Stimulated activated CD4-positive, alpha-beta T cell treated with anti-CD3 and anti-CD28 coated beads, Interleukin-1b, Interleukin-23, amount 100 ng/mL, for 48 hours (primary cell): ENCODE data around the gene FBH1.
"Not testable (repeated sequence)": the region's sequence is repeated elsewhere in the genome, so short reads cannot be mapped to it uniquely, and the experiment has no call there.

ENCODE experiments used
- DNase-seq: peaks from one replicate; pipeline ENCODE4 v3.0.0-alpha.2; 2020

FBH1 gene

DNA sequence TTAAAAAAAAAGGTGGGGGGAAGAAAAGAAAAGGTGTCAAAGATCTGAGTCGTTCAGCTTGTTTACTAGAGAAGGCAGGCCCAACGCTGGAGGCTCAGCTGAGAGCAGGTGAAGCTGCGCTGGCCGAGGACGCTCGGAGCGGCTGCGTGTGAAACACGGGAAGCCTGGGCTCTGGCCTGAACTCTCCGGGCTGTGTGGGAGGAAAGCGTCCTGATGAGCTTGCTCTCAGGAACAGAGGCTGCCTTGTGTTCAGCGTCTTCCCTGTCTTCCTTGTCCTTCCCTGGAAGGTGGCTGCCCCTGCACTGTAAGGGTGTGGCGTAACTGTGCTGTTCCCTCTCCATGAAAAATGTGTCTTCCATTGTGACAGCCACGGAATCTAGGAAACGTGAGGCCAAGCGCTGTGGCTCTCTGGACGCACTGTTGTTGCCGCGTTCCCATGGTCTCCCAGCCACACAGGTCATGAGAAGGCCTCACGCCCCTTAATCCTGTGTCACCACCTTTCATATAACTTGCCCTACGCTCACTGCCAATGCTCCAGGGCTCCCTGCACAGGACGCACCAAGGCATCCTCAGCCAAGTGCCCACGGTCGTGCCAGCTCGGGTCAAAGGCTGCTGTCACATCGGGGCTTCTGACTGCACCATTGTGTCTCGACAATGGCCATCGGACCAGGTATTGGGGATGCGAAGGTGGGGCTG lies 71.5 kb downstream of the FBH1 start:
- DNase-seq = no peak

DNA sequence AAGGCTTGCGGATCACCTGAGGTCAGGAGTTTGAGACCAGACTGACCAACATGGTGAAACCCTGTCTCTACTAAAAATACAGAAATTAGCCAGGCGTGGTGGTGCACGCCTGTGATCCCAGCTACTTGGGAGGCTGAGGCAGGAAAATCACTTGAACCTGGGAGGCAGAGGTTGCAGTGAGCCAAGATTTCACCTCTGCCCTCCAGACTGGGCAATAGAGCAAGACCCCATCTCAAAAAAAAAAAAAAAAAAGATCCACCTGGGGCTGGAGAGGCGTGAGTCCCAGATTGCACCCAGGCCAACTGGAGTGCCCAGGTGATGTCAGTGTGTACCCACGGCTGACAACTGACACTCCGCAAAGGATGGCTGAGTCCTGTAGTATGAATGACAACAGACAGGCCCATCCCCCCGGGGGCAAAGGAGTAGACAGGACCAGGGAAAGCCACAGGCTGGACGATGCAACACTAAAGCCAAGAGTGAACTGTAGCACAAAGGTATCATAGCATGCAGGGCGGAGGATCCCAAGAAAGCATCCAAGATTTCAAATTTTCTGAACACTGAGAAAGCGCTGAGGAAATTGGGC lies 72.4 kb downstream of the FBH1 start:
- DNase-seq = not testable (repeated sequence)

DNA sequence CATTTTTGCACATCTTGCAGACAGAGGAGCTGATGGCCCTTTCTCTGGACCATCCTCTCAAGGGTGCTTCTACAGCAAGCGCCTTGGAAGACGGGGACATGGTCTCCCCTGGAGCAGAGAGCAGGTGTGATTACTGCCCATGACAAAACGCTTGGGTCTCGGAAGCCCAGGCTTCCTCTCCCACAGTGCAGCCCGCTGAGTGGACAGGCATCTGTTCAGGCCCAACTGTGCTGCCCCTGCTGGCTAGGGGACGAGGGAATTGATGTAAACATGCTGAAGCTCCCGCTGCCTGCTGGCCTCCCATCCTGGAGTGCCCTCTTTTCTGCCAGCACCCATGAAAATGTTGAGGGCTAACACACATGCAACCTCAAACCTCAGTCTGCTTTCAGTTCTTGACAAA lies 73.0 kb downstream of the FBH1 start:
- DNase-seq = no peak

DNA sequence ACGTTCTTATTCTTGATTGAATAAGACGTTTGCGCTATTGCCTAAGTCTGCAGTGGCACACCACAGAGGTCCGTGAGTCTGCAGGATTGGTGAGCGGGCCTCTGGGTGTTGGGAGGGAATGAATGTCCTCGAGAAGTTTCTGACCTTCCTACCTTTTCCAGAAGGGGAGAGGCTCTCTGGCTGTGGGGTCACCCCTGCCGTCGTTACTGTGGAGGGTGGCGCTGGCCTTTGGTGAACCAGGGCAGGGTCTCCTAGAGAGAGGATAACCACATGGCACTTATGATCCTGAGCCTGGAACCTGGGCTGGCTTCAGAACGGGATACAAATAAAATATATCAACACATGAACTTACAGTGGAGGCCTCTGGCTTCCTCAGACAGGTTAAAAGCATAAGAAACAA lies 73.5 kb downstream of the FBH1 start:
- DNase-seq = no peak

DNA sequence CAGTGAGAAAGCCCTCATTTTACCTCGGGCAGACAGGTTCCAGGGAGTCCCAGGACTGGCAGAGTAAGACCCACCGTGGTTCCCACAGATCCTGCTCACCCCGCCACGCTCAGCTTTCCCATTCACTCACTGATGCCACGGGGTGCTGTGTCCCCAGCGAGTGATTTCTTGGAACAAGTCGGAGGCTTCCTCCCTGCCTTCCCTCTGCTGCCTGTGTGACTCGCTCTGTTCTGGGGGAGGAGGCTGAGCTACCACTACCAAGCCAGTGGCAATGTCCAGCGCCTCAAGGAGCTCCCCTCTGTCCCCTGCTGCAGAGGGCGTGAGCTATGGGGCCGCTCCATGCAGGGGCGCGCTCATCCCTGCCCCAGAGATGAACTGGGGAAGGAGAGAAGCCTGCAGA lies 74.7 kb downstream of the FBH1 start:
- no peak for DNase-seq

DNA sequence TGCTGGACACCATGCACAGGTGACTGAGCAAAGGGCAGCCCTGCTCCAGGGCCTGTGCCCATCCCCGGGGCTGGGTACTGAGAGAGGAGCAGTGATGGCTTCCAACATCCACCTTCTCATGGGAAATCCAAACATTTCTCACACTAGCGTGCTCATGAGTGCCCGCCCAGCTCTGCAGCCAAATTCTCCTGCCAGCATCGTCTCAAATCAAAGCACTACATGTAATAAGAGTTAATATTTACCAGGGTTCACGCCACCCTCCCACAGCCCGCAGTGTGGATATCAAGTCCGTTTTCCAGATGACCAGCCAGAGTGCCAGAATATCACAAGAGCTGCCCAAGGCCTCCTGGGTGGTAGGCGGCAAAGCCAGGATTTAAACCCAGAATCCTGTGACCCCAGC lies 75.2 kb downstream of the FBH1 start:
- no peak for DNase-seq

DNA sequence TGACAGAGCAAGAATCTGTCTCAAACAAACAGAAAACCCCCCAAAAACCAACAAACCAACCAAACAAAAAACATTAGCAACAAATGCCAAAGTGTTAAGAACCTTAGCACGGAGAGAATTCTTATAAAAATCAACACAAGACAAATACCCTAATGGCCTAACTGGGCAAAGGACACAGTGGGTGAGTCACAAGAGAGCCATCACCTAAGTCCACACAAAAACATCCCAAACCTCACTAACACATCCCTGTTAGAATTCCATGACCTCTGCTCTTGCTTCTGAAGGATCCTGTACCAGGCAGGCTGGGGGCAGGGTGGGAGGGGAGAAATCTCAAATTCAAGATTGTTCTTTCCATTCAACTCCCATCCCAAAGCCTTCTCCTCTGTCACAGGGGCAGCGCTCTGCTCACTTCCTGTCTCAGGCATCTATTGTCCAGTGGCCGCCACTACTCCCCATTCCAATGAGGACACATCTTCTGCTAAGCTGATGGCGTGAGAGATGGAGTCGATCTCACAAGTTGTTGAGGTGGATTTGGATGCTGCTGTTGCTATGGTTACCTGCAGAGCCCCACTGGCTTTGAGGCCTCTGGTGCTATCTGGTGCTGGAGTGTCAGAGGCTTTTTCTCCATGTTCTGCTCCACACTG lies 78.1 kb downstream of the FBH1 start:
- DNase-seq = no peak

DNA sequence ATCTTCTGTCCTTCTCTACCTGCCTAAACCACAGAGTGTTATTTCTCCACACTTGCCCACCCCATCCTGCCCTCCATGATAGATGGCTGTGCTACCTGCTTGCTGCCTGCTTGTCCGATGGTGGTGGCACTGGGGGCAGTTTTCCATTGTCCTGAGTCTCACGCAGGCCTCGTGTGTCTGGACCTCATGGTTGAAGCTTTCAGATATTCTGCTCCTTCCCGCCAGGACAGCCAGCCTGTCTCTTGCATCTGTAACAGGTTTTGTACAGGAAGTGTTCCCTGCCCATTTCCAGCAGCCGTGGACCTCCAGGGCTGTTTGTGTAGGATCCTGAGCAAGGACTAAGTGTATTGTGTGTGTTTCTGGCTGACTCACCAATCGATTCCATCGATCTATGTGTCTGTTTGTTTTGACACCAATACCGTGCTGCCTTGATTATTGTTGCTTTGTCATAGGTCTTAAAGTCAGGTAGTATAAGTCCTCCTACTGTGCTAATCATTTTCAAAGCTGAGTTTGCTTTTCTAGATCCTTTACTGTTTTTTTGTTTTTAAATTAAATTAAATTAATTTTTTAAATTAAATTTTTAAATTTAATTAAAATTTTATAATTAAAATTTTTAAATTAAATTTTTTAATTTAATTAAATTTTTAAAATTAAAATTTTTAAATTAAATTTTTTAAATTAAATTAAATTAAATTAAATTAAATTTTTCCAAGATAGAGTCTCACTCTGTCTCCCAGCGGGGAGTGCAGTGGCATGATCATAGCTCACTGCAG lies 78.8 kb downstream of the FBH1 start:
- no peak for DNase-seq

DNA sequence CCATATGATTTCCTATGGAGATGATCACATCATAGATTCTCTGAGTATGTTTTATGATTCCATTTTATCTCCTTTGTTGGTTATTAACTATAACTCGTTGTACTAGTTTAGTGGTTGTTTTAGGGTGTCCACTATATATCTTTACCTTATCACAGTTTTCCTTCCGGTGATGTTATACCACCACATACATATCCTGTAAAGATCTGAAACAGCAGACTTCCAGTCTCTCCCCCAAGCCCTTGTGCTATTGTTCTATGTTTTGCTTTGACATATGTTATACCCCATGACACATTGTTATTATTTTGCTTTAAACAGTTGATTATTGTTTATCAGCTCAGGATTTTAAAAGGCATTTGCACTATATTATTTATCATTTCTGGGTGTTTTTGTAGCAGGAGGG lies 80.0 kb downstream of the FBH1 start:
- no peak for DNase-seq

DNA sequence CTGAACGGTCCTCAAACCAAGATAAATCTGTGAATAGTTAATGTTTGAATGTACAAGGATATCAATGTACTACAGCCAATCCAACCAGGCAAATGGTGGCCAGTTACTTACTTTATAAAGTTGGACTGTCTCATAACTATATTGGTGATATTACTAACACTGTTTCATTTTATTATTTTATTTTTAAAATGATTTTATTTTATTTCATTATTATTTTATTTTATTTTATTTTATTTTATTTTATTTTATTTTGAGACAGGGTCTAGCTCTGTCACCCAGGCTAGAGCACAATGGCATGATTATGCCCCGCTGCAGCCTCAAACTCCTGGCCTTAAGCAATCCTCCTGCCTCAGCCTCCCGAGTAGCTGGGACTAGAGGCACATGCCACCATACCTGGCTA lies 80.5 kb downstream of the FBH1 start:
- DNase-seq = no peak

DNA sequence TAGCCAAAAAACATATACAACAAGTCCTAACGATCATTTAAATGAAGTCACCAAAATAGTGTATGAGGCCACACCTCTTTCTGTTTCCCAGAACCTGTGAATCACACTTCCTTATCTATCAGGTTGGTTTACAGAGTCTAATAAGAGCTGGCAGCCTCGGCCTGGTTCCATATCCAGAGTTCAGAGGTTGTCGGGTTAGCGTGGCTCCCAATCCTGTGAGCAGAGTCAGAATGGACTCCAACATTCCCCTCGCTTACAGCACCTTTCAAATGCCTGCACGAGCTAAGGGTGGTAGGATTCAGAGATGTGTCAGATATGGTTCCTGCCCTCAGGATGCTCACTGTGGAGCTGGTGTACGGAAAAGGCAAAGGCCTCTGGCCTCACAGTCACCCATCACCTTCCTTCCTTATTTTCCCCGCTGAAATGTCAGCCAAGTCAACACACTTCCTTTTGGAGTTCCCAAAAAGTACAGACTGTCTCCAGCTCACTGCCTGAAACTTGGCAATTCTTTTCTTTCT lies 81.3 kb downstream of the FBH1 start:
- peak; percentile 22 for DNase-seq

DNA sequence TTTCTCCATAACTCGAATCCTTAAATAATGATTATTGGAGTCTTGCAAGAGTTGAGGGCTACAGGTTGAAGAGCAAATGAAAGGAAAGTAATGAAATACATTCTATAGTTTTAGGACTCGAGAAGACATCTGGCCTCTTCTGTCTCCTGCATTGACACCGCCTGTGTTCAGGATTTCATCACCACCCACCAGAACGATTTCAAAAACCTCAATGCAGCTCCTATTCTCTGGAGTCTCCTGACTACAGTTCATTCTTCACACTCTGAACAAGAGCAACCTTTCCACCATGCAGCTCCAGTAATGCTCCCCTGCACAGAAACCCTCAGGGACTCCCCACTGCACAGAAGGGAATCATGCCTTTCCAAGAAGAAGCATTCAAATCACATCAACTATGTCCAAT lies 81.8 kb downstream of the FBH1 start:
- DNase-seq = no peak

DNA sequence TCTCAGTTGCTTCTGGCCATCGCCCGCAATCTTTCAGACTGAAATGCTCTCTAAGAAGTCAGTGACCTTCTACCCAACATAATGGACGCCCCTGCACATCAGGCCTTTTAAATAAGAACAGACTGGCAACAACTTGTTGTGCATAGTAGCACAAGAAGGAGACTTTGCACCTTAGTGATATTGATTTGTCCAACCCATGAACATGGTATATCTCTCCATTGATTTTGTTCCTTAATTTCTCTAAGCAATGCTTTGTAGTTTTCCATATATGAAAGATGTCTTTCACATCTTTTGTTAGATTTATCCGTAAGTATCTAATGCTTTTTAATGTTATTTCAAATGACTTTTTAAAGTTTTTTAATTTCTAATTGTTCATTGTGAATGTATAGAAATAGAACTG lies 83.0 kb downstream of the FBH1 start:
- DNase-seq = no peak

DNA sequence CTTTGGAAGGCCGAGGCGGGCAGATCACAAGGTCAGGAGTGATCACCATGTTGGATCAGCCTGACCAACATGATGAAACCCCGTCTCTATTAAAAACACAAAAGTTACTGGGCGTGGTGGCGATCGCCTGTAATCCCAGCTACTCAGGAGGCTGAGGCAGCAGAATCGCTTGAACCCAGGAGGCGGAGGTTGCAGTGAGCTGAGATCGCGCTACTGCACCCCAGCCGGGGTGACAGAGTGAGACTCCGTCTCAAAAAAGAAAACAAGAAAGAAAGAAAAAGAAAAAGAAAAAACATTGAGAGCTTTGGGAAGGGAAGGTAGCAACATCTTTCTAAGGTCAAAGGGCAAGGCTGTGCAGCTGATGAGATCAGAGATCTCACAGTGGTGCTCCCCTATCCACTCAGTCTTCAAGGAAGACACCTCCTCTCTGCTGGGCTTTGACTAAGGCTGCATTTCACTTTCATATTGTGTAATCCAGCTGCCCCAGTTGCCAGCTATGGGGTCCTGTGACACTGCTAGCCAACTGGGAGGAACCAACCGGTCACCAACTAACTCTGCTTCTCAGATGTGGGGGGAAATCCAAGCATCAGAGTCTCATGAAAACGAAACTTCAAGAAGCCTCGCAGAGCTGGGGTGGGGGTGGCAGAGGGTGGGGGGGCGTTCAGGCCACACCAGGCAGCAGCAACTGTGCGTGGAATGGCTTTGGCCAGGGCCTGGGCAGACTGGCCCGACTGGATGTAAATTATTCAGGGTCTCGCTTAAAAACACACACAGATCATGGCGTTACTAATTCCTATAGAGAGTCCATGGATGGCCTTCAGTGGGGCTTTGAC lies 85.8 kb downstream of the FBH1 start:
- peak; percentile 80 for DNase-seq

DNA sequence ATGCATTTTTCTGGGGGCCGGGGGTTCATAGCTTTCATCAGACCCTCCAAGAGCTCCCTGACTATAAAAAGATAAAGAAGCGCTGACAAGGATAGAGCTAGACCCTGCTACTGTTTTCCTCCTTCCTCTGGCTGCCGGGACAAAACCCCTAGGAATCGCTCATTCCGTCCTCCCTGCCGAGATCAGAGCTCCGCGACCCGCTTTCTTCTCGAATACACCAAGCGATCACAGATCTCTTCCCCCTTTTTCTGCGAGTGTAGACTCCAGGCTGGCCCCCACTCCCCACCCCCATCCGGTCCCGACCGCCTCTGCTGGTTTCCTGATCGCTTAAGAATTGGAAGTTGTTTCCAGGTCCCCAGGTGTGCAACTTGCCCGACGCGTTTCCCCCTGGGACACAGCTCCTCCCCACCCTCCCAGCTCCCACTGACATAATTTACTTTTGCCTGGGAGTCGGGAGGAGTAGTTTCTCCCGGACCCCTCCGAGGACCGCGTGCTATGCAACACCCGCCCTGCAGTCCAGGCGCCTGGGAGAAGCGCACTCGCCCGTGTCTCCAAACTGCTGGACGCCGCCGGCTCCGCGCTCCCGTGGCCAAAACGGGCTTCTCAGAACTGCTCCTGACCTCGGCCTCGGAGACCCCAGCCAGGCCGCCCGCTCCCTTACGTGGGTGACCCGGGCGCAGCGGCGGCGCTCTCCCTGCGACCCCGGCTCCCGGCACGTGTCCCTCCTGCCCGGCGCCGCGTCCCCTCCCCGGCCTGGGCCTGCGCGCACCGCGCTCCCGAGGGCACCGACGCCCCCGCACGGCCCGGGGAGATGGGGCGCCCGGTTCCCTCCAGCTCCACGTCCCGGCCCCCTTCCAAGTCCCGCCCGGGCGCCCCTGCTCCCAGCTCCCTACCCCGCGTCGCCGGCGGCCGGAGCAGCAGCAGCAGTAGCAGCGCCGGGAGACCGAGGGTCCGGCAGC lies 86.7 kb downstream of the FBH1 start:
- DNase-seq = peak; percentile 48

DNA sequence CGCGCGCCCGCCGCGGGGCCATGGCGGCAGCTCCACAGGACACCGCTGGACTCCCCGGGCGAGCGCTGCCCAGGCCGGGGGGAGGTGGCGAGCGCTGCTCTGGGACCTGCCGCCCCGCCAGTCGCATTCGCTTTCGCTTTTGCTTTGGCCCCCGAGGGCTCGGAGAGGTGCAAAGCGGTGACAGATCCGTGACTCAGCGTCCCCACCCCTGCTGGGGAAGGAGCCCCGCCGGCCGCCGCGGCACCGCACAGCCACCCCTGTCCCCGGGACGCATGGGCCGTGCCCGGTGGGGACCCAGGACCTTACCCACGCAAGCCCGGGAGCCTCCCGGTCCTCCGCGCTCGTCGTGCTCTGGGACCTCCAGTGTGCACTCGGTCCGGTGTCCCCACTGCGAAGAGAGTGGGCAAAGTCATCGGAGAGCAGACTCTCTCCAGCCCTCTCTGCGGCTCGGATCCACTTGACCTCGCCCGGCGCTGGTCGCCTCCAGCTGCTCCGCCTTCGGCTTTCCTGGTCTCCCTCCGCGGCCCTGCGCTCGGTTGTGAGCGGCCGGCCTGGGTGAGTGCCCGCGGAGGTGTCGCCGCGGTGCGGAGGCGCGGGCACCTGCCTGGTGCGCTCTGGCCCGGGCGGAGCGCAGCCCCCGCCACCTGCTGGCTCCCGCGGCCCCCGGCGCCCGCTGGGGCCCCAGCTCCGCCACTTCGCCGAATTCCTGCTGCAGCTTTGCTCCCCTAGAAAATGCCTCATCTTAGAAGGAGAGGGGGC lies 87.6 kb downstream of the FBH1 start, which contains the start of gene IL15RA:
TSS of gene IL15RA (minus strand) at position 73 of the 759 bp plus-strand sequence. CDS start at position 22, 51 bp downstream.
- DNase-seq = peak; percentile 89

DNA sequence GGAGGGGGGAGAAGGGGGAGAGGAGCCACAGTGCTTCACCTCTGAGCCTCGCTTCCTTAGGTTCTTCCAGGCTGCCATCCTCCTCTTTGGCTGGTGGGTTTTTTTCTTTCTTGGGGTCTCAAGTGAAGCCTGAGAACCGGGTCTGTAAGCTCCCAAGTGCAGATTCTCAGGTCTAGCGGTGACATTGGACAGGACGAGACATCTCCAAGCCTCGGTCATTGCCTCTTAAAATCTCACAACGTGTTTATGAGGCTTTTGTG lies 88.1 kb downstream of the FBH1 start:
- DNase-seq = no peak

DNA sequence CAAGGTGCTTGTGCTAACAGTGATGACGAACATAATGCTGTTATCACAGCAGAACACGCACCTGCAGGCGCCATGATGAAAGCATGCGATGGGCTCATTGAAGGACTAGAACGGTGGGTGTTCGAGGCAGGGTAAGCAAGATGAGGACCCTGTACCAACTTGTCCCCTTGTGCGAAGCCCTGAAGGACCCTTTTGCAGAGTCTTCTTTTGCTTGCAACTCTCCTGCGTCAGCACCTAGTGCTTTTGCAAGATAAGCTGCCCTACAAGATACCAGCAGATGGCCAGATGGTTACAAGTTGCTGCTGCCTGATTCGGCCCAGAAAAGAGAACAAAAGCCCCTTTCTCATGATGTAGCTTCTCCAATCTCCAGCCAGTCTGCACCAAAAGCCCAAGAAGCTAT lies 91.5 kb downstream of the FBH1 start:
- no peak for DNase-seq

DNA sequence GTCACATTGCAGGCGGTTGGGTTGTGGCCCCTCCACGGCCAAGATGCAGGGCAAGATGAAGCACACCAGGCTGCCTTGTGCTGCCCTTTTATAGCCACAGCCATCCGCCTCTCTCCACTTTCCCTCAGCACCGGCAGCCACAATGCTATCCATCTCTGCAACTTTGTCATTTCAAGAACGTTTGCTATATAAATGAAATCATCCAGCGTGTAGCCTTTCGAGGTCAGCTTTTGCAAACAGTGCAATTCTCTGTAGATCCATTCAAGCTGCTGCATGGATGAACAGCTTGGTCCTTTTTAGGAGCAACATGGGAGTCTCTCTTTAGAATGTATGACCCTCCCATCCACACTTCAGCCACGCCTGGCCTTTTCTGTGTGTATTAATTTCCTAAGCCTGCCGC lies 93.7 kb downstream of the FBH1 start:
- no peak for DNase-seq

DNA sequence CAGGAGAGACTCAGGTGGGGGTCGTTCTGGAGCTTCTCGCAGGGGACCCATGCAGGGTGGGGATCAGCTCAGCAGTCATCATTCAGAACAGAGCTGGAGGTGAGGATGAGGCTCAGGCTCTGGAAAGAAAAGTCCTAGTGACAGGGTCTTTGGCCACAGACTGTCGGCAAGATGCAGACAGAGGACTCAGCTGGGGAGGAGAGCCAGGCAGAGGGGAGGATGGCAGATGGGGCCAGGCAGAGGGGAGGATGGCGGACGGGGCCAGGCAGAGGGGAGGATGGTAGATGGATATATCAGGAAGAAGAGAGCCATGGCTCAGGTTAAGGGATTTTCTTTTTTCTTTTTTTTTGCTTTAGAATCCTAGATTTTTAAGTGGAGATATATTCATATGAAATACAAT lies 95.0 kb downstream of the FBH1 start:
- no peak for DNase-seq
